ENCODE measurements around the gene ABCD3.

DNA sequence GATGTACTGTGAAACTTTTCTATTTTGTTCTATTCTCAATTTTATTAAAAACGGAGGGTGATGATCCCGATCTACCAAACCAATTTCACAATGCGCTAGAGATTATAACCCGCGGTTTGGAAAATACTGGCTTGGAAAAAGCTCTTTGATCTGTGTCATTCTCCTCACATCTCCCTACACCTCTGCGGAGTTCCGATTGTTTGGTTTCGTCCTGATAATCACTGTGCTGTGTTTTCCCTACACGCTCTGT lies 536 bp upstream of the ABCD3 start:
- TF ChIP-seq, protein P1, sequence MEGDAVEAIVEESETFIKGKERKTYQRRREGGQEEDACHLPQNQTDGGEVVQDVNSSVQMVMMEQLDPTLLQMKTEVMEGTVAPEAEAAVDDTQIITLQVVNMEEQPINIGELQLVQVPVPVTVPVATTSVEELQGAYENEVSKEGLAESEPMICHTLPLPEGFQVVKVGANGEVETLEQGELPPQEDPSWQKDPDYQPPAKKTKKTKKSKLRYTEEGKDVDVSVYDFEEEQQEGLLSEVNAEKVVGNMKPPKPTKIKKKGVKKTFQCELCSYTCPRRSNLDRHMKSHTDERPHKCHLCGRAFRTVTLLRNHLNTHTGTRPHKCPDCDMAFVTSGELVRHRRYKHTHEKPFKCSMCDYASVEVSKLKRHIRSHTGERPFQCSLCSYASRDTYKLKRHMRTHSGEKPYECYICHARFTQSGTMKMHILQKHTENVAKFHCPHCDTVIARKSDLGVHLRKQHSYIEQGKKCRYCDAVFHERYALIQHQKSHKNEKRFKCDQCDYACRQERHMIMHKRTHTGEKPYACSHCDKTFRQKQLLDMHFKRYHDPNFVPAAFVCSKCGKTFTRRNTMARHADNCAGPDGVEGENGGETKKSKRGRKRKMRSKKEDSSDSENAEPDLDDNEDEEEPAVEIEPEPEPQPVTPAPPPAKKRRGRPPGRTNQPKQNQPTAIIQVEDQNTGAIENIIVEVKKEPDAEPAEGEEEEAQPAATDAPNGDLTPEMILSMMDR (IDR thresholded peaks at IDR 0.05; ENCODE audit: low read depth, low read length), result no peak
- TF ChIP-seq, protein P2, sequence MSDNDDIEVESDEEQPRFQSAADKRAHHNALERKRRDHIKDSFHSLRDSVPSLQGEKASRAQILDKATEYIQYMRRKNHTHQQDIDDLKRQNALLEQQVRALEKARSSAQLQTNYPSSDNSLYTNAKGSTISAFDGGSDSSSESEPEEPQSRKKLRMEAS (IDR thresholded peaks at IDR 0.05; ENCODE audit: low read depth, low read length), result no peak
- no peak for TF ChIP-seq POLR2A (IDR thresholded peaks at IDR 0.05; ENCODE audit: extremely low read depth, insufficient read length)
